SK-N-SH (cell line): ENCODE measurements around the gene PTRH2.

ENCODE experiments used
- CHD2 ChIP-seq: fragments of 150-350 bp; IDR thresholded peaks from 2 replicates; pipeline ENCODE4 v1.6.1; 2018; ENCODE audit warnings: low read length; ENCODE audit not compliant: partially characterized antibody
- EP300 ChIP-seq, 2 experiments: IDR thresholded peaks; 2 replicates each; pipeline versions ENCODE4 v1.4.0 to v1.6.1; 2012; ENCODE audit warnings: borderline replicate concordance in 1 of 2, low read depth in 1 of 2, low read length in 1 of 2
- POLR2AphosphoS5 ChIP-seq: IDR thresholded peaks from 2 replicates; pipeline ENCODE4 v1.6.1; 2012; ENCODE audit warnings: low read depth, low read length
- RFX5 ChIP-seq: IDR thresholded peaks from 2 replicates; pipeline ENCODE4 v1.6.1; 2012; ENCODE audit warnings: mild to moderate bottlenecking, improper control_type of control experiment, low read length
- TAF1 ChIP-seq: IDR thresholded peaks from 2 replicates; pipeline ENCODE4 v1.6.1; 2012; ENCODE audit warnings: low read depth, mild to moderate bottlenecking, low read length, moderate library complexity, borderline replicate concordance
- TF ChIP-seq, protein P1 (sequence below): fragments of 200-600 bp; sonication (generic); IDR thresholded peaks from 2 replicates; pipeline ENCODE4 v1.6.1; 2017; ENCODE audit warnings: antibody characterized with exemption, mild to moderate bottlenecking, moderate library complexity
- TF ChIP-seq, protein P2 (sequence below): fragments of 150-350 bp; IDR thresholded peaks from 2 replicates; pipeline ENCODE4 v1.6.1; 2017; ENCODE audit warnings: antibody characterized with exemption, low read length, low read depth, borderline replicate concordance

DNA sequence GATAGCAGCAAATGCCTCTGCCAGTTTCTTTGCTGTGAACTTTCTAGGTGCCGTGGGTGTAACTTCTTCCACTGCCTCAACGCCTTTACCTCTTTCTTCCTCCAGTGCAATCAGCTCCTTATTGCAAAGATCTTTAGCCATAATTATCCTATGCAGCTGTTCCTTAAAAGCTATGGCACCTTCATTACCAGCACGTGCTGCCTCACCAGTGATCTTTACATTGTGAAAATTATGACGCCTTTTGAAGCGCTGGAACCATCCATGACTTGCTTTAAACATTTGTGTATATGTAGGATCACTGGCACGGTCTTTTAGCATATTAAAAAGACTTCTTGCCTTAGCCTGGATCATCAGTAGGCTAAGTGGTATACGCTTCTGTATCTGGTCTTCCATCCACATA is 8.0 kb downstream of the PTRH2 start:
- TF ChIP-seq, protein P1, sequence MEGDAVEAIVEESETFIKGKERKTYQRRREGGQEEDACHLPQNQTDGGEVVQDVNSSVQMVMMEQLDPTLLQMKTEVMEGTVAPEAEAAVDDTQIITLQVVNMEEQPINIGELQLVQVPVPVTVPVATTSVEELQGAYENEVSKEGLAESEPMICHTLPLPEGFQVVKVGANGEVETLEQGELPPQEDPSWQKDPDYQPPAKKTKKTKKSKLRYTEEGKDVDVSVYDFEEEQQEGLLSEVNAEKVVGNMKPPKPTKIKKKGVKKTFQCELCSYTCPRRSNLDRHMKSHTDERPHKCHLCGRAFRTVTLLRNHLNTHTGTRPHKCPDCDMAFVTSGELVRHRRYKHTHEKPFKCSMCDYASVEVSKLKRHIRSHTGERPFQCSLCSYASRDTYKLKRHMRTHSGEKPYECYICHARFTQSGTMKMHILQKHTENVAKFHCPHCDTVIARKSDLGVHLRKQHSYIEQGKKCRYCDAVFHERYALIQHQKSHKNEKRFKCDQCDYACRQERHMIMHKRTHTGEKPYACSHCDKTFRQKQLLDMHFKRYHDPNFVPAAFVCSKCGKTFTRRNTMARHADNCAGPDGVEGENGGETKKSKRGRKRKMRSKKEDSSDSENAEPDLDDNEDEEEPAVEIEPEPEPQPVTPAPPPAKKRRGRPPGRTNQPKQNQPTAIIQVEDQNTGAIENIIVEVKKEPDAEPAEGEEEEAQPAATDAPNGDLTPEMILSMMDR = no peak
- TF ChIP-seq RFX5 = no peak
- TF ChIP-seq EP300 (IDR thresholded peaks at IDR 0.05; ENCODE audit: borderline replicate concordance in 1 of 2, low read depth in 1 of 2, low read length in 1 of 2) = no peak
- no peak for TF ChIP-seq POLR2AphosphoS5
- no peak for TF ChIP-seq TAF1
- TF ChIP-seq, protein P2, sequence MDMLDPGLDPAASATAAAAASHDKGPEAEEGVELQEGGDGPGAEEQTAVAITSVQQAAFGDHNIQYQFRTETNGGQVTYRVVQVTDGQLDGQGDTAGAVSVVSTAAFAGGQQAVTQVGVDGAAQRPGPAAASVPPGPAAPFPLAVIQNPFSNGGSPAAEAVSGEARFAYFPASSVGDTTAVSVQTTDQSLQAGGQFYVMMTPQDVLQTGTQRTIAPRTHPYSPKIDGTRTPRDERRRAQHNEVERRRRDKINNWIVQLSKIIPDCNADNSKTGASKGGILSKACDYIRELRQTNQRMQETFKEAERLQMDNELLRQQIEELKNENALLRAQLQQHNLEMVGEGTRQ = no peak
- no peak for TF ChIP-seq CHD2
